BJ (cell line): ENCODE results near the gene ENO3. TPM values are rescaled to one million over a fixed set of nuclear protein-coding genes. Genes with fewer than 3 reads are reported as not detected.

ENCODE experiments used
- CTCF ChIA-PET: fragments of 350-600 bp; formaldehyde crosslinking; extraction: SDS; loops from one replicate; lab custom pipeline; 2021; ENCODE audit warnings: antibody characterized with exemption, inconsistent platforms; lab: Yijun Ruan, JAX
- POLR2A ChIA-PET: fragments of 300-600 bp; sonication (Branson Sonifier 250); formaldehyde crosslinking; extraction: SDS; loops from one replicate; lab custom pipeline; 2021; ENCODE audit warnings: antibody characterized with exemption; lab: Charles Lee
- DNase-seq: peaks from one replicate; pipeline ENCODE4 v3.0.0-alpha.2; 2011; ENCODE audit warnings: low read depth
- H3K27me3 ChIP-seq: 2 replicates; pipeline ENCODE4 v1.6.0; 2011; ENCODE audit warnings: low read length; ENCODE audit not compliant: control insufficient read depth, insufficient read depth
- H3K36me3 ChIP-seq: 2 replicates; pipeline ENCODE4 v1.5.1; 2011; ENCODE audit warnings: low read length; ENCODE audit not compliant: control insufficient read depth, insufficient read depth
- H3K4me3 ChIP-seq: 2 replicates; pipeline ENCODE4 v1.5.1; 2011; ENCODE audit warnings: low read depth, mild to moderate bottlenecking, control low read depth, low read length
- polyA plus RNA-seq: library from polyadenylated mRNA; depleted of rRNA; stranded (reverse); fragments of >200 nt; gene quantifications from 2 replicates; pipeline ENCODE4 v1.2.3, GENCODE V29; 2011
- TF ChIP-seq, protein P1 (sequence below): IDR thresholded peaks from 2 replicates; pipeline ENCODE4 v1.5.1; 2011; ENCODE audit warnings: low read depth, mild to moderate bottlenecking, control low read depth, inconsistent platforms, low read length, moderate library complexity; ENCODE audit not compliant: insufficient read depth

Gene ENO3
- polyA plus RNA-seq, 1 experiment = 5.9 TPM

DNA sequence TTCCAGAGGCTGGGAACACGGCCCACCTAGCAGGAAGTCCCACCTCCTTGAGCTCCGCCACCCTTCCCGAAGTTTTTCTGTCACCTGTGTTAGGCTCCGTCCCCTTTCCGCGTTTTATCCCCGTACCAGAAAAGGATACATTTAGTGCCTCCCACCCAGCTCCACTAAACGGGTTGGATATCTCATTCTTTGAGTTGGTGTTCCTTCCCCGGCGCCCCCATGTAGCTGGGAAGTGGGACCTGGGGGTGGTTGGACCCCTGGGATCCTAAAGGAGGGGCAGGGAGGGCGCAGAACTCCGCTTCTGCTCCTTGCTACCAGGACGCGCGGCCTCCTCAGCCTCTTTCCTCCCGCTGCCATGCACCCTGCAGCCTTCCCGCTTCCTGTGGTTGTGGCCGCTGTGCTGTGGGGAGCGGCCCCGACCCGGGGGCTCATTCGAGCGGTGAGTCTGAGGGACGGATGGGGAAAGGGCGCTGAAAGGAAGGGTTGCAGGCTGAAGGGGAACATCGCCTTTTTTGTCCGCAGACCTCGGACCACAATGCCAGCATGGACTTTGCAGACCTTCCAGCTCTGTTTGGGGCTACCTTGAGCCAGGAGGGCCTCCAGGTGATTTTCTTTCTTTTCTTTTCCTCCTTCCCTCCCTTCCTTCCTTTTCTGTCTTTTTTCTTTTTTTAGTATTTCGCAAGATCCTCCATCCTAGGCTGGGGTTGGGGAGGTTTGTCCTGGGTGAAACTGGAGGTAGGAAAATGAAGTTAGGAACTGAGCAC lies 10.2 kb upstream of the ENO3 start:
- DNase-seq = no peak
- TF ChIP-seq, protein P1, sequence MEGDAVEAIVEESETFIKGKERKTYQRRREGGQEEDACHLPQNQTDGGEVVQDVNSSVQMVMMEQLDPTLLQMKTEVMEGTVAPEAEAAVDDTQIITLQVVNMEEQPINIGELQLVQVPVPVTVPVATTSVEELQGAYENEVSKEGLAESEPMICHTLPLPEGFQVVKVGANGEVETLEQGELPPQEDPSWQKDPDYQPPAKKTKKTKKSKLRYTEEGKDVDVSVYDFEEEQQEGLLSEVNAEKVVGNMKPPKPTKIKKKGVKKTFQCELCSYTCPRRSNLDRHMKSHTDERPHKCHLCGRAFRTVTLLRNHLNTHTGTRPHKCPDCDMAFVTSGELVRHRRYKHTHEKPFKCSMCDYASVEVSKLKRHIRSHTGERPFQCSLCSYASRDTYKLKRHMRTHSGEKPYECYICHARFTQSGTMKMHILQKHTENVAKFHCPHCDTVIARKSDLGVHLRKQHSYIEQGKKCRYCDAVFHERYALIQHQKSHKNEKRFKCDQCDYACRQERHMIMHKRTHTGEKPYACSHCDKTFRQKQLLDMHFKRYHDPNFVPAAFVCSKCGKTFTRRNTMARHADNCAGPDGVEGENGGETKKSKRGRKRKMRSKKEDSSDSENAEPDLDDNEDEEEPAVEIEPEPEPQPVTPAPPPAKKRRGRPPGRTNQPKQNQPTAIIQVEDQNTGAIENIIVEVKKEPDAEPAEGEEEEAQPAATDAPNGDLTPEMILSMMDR = no peak
- Histone ChIP-seq H3K4me3 (peak overlapping the region; percentile 72), H3K36me3 (peaks cover 27% of the 10 kb centered on the region), H3K27me3 (no peaks in the 10 kb centered on the region)
- CTCF ChIA-PET = interaction anchor here (0.6 to 2.7 kb wide), 10 partner anchors 12 to 55 kb away, joined by 3 to 17 read pairs (median 4); partner anchors contain the start of genes CAMTA2 and CHRNE
- POLR2A ChIA-PET = interaction anchor here (0.6 to 1.7 kb wide), 4 partner anchors 8 to 31 kb away, joined by 3 to 9 read pairs (median 5); partner anchors contain the start of gene SPAG7

DNA sequence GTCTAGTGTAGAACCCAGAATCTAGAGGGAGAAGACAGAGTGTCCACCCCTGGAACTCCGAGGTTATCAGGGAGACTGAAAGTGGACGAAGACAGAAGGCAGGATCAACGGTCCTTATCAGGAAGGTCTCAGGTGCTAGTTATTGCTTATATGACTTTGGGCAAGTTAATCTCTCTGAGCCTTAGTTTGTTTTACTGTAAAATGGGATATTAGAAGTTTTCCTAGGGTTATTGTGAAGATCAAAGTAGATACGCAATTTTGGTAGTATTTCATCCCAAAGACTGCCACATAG lies 9.7 kb upstream of the ENO3 start:
- CTCF ChIA-PET = interaction anchor here (1.5 kb wide), 1 partner anchor 17 kb away, joined by 6 read pairs; no protein-coding TSS in a partner anchor
- peaks cover 31% of the 10 kb centered on the region for H3K36me3 ChIP-seq
- TF ChIP-seq, protein P1 = no peak
- H3K27me3 ChIP-seq = no peaks in the 10 kb centered on the region
- H3K4me3 ChIP-seq = peak overlapping the region; percentile 72
- POLR2A ChIA-PET = no interaction called here
- DNase-seq = no peak

DNA sequence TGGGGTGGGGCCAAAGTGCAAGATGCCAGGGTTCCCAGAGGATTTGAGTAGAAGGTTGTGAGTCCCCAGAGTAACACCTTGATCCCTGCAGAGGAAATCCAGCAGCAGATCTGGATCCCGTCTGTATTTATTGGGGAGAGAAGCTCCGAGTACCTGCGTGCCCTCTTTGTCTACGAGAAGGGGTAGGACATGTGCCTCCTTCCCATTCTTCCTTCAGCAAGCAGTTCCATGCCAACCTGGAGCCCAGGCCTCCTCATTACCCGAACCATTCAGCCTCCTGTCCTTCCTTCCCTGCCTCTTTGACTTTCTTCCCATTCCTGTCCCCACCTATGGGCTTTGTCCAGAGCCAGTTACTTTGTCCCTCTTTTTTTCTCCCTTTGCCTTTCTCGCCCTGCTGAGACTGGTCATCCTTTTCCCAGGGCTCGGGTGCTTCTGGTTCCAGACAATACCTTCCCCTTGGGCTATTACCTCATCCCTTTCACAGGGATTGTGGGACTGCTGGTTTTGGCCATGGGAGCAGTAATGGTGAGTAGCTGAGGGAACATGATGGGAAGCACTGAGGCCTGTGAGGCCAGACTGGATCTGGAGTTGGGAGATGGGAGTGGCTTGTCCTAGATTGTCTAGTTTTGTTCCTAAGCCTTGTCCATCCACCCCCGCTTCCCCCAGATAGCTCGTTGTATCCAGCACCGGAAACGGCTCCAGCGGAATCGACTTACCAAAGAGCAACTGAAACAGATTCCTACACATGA lies 8.0 kb upstream of the ENO3 start:
- TF ChIP-seq, protein P1 = no peak
- ChIA-PET POLR2A (no interaction called here), CTCF (interaction anchor here (1.2 kb wide), 1 partner anchor 13 kb away, joined by 4 read pairs; no protein-coding TSS in a partner anchor)
- Histone ChIP-seq H3K36me3 (peaks cover 22% of the 10 kb centered on the region), H3K27me3 (no peaks in the 10 kb centered on the region), H3K4me3 (no peak overlapping the region)
- no peak for DNase-seq

DNA sequence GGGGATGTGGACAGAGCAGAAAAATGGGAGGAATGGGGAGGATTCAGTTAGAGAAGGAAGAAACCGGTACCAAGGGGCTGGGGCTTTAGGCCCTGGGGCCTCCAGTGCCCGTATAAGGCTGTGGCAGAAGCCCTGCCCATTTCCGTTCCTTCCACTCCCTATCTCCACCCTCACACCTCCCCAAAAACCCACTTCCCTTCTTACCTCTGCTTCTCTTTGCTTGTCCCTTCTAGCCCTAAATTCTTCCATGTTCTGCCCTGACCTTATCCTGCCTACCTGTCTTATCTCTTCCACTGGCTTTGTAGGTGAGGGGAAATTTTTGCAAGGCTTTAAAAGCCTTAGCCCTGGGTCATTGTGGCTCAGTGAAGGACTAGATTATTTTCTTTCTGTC lies 6.8 kb upstream of the ENO3 start:
- TF ChIP-seq, protein P1 = no peak
- Histone ChIP-seq H3K4me3 (no peak overlapping the region), H3K27me3 (no peaks in the 10 kb centered on the region), H3K36me3 (peaks cover 20% of the 10 kb centered on the region)
- ChIA-PET CTCF (no interaction called here), POLR2A (no interaction called here)
- no peak for DNase-seq

DNA sequence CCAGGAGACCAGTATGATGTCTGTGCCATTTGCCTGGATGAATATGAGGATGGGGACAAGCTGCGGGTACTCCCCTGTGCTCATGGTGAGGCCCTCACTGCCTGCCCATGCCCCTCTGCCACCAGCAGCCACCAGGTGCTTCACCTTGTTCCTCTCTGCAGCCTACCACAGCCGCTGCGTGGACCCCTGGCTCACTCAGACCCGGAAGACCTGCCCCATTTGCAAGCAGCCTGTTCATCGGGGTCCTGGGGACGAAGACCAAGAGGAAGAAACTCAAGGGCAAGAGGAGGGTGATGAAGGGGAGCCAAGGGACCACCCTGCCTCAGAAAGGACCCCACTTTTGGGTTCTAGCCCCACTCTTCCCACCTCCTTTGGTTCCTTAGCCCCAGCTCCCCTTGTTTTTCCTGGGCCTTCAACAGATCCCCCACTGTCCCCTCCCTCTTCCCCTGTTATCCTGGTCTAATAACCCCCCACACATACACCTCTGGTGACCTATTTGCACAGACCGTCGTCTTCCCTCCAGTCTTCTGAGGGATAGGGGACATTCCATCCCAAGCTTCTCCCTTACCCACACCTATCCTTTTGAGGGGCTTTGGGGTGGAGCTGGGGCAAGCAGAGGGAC lies 6.3 kb upstream of the ENO3 start:
- TF ChIP-seq, protein P1 = no peak
- H3K36me3 ChIP-seq = peaks cover 20% of the 10 kb centered on the region
- no peak overlapping the region for H3K4me3 ChIP-seq
- CTCF ChIA-PET = no interaction called here
- no peak for DNase-seq
- POLR2A ChIA-PET = interaction anchor here (1.0 kb wide), 1 partner anchor 23 kb away, joined by 3 read pairs; the partner anchor contains the start of gene SPAG7
- H3K27me3 ChIP-seq = no peaks in the 10 kb centered on the region
